ENCODE data around the gene PCDHGB4.
"Not testable (repeated sequence)": the region's sequence is repeated elsewhere in the genome, so short reads cannot be mapped to it uniquely, and the experiment has no call there.

The PCDHGB4 gene

GRCh38 chr5:141430332-141431113 lies 43.0 kb downstream of the PCDHGB4 start, which contains the start of gene PCDHGA12:
TSS of gene PCDHGA12 (plus strand) at chr5:141430507. CDS start at chr5:141430760, 253 bp downstream.
- no peak for DNase-seq (ENCODE audit: low spot score)

GRCh38 chr5:141431286-141431685 lies 43.8 kb downstream of the PCDHGB4 start:
- no peak for DNase-seq (ENCODE audit: low spot score)

GRCh38 chr5:141432308-141432707 lies 44.8 kb downstream of the PCDHGB4 start:
- not testable (repeated sequence) for DNase-seq (ENCODE audit: low spot score)

GRCh38 chr5:141432726-141433125 lies 45.2 kb downstream of the PCDHGB4 start:
- not testable (repeated sequence) for DNase-seq (ENCODE audit: low spot score)

- no peak for DNase-seq (ENCODE audit: low spot score)
Observed at GRCh38 chr5:141434006-141434405, 46.5 kb downstream of the PCDHGB4 start.

- DNase-seq (ENCODE audit: low spot score): no peak
Observed at GRCh38 chr5:141437221-141437620, 49.7 kb downstream of the PCDHGB4 start.

GRCh38 chr5:141439411-141440141 lies 52.1 kb downstream of the PCDHGB4 start:
- DNase-seq (ENCODE audit: low spot score): no peak

Data from HuH-7 (cell line).